ENCODE data around the gene MNDA. TPM values are rescaled to one million over a fixed set of nuclear protein-coding genes. Genes with fewer than 3 reads are reported as not detected.

The MNDA gene
- total and polyA plus RNA-seq, 2 experiments from 2014 or later: not detected

- 92% methylated on average over 3 of the region's 3 CpGs for WGBS (ENCODE audit: low lambda C conversion rate, missing lambda C conversion rate)
- Histone ChIP-seq H3K27ac (no peak overlapping the region), H3K79me2 (no peaks in the 10 kb centered on the region), H3K36me3 (replicated peaks; ENCODE audit: insufficient read depth, low read depth) (no peaks in the 10 kb centered on the region), H3K9me2 (replicated peaks; ENCODE audit: insufficient read depth) (no peaks in the 10 kb centered on the region), H3K4me1 (ENCODE audit: insufficient read depth) (no peaks in the 10 kb centered on the region), H3K9me3 (ENCODE audit: low read depth) (no peaks in the 10 kb centered on the region), H4K20me1 (ENCODE audit: insufficient read depth, poor library complexity, severe bottlenecking) (no peaks in the 10 kb centered on the region), H3K4me2 (no peak overlapping the region), H3K4me3 (no peak overlapping the region), H2AFZ (no peak overlapping the region), H3K27me3 (no peaks in the 10 kb centered on the region)
- no peak for DNase-seq (ENCODE audit: low spot score)
- TF ChIP-seq EZH2 (IDR thresholded peaks at IDR 0.05; ENCODE audit: borderline replicate concordance) (no peak), CTCF (IDR thresholded peaks at IDR 0.05; ENCODE audit: poor library complexity) (peak; percentile 8)
Measured at GRCh38 chr1:158798531-158798930, 32.6 kb upstream of the MNDA start.

DNA sequence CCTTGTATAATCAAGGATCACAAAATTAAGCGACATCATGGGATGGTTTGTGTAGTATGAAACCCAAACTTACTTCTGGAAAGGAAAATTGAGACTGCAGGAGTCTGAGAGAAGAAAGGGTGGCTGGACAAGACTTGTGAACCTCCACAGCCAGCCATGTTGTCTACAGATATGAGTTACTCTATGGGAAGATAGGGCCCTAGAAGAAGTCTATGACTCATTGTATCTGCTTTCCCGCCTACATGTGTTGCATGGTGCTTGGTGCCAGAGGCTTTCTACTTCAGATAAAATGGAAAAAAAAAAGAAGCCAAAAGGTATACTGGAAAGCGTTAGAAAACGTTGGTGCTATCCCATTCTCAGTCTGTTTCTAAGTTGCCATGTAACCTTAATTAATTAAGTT is 31.5 kb upstream of the MNDA start:
- Histone ChIP-seq H3K79me2 (no peaks in the 10 kb centered on the region), H3K36me3 (replicated peaks; ENCODE audit: insufficient read depth, low read depth) (no peaks in the 10 kb centered on the region), H4K20me1 (ENCODE audit: insufficient read depth, poor library complexity, severe bottlenecking) (no peaks in the 10 kb centered on the region), H2AFZ (no peak overlapping the region), H3K4me3 (no peak overlapping the region), H3K4me2 (no peak overlapping the region), H3K27me3 (no peaks in the 10 kb centered on the region), H3K9me2 (replicated peaks; ENCODE audit: insufficient read depth) (no peaks in the 10 kb centered on the region), H3K27ac (no peak overlapping the region), H3K9me3 (ENCODE audit: low read depth) (no peaks in the 10 kb centered on the region), H3K4me1 (ENCODE audit: insufficient read depth) (no peaks in the 10 kb centered on the region)
- TF ChIP-seq CTCF (IDR thresholded peaks at IDR 0.05; ENCODE audit: poor library complexity): no peak
- TF ChIP-seq EZH2phosphoT487 (IDR thresholded peaks at IDR 0.05; ENCODE audit: low read depth, severe bottlenecking, unreplicated experiment): no peak
- DNase-seq (ENCODE audit: low spot score): no peak
- 91% methylated on average over 4 of the region's 4 CpGs for WGBS (ENCODE audit: low lambda C conversion rate, missing lambda C conversion rate)

DNA sequence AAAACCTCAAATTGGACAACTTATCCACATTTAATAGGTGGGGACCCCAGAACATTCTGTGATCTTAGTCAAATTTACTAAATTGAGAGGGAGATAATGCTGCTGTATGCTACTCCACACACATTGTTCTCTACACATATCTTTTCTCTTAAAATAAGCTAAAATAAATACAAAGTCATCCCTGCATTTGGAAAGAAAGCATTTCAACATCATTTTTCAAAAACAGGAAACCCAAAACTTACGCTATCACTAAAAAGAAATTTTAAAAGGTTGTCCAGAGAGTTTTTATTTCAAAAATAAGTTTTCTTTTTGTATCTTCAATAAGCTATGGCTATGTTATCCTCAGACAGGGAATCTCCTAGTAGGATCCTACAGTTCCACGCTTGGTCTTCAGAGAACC is 30.6 kb upstream of the MNDA start:
- H3K9me2 ChIP-seq (replicated peaks; ENCODE audit: insufficient read depth): no peaks in the 10 kb centered on the region
- 92% methylated on average over 2 of the region's 2 CpGs for WGBS (ENCODE audit: low lambda C conversion rate, missing lambda C conversion rate)
- TF ChIP-seq EZH2 (IDR thresholded peaks at IDR 0.05; ENCODE audit: borderline replicate concordance) (no peak), CTCF (IDR thresholded peaks at IDR 0.05; ENCODE audit: poor library complexity) (no peak), EZH2phosphoT487 (IDR thresholded peaks at IDR 0.05; ENCODE audit: low read depth, severe bottlenecking, unreplicated experiment) (no peak)
- no peaks in the 10 kb centered on the region for H3K36me3 ChIP-seq (replicated peaks; ENCODE audit: insufficient read depth, low read depth)
- no peak overlapping the region for H2AFZ ChIP-seq
- H3K4me1 ChIP-seq (ENCODE audit: insufficient read depth): no peaks in the 10 kb centered on the region
- DNase-seq (ENCODE audit: low spot score): no peak
- H3K79me2 ChIP-seq: no peaks in the 10 kb centered on the region
- no peak overlapping the region for H3K4me2 ChIP-seq
- H3K9me3 ChIP-seq (ENCODE audit: low read depth): no peaks in the 10 kb centered on the region
- H3K27ac ChIP-seq: no peak overlapping the region
- H3K27me3 ChIP-seq: no peaks in the 10 kb centered on the region
- H4K20me1 ChIP-seq (ENCODE audit: insufficient read depth, poor library complexity, severe bottlenecking): no peaks in the 10 kb centered on the region
- no peak overlapping the region for H3K4me3 ChIP-seq

- Histone ChIP-seq H2AFZ (no peak overlapping the region), H3K27me3 (no peaks in the 10 kb centered on the region), H3K4me3 (no peak overlapping the region), H3K27ac (no peak overlapping the region), H3K9me3 (ENCODE audit: low read depth) (no peaks in the 10 kb centered on the region), H4K20me1 (ENCODE audit: insufficient read depth, poor library complexity, severe bottlenecking) (no peaks in the 10 kb centered on the region), H3K79me2 (no peaks in the 10 kb centered on the region), H3K4me2 (no peak overlapping the region), H3K9me2 (replicated peaks; ENCODE audit: insufficient read depth) (no peaks in the 10 kb centered on the region), H3K36me3 (replicated peaks; ENCODE audit: insufficient read depth, low read depth) (no peaks in the 10 kb centered on the region), H3K4me1 (ENCODE audit: insufficient read depth) (peaks cover 3% of the 10 kb centered on the region)
- 93% methylated on average over 1 of the region's 1 CpG for WGBS (ENCODE audit: low lambda C conversion rate, missing lambda C conversion rate)
- DNase-seq (ENCODE audit: low spot score): no peak
- no peak for TF ChIP-seq CTCF (IDR thresholded peaks at IDR 0.05; ENCODE audit: poor library complexity)
Measured at GRCh38 chr1:158801396-158801795, 29.8 kb upstream of the MNDA start.
